LNCAP (cell line): Measurements from ENCODE around the gene OTOP2.

Experiments used
- TF ChIP-seq, protein P1 (sequence below): fragments of 450-650 bp; IDR thresholded peaks from 2 replicates; pipeline ENCODE4 v1.5.1; 2017; ENCODE audit warnings: mild to moderate bottlenecking

The OTOP2 gene

DNA sequence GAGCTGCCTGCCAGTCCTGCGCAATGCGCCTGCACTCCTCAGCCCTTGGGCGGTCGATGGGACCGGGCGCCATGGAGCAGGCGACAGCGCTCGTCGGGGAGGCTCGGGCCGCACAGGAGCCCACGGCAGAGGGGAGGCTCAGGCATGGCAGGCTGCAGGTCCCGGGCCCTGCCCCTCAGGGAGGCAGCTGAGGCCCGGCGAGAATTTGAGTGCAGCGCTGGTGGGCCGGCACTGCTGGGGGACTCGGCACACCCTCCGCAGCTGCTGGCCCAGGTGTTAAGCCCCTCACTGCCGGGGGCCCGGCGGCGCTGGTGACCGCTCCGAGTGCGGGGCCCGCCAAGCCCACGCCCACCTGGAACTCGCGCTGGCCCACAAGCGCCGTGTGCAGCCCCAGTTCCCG, 17.1 kb upstream of the OTOP2 start:
- TF ChIP-seq, protein P1, sequence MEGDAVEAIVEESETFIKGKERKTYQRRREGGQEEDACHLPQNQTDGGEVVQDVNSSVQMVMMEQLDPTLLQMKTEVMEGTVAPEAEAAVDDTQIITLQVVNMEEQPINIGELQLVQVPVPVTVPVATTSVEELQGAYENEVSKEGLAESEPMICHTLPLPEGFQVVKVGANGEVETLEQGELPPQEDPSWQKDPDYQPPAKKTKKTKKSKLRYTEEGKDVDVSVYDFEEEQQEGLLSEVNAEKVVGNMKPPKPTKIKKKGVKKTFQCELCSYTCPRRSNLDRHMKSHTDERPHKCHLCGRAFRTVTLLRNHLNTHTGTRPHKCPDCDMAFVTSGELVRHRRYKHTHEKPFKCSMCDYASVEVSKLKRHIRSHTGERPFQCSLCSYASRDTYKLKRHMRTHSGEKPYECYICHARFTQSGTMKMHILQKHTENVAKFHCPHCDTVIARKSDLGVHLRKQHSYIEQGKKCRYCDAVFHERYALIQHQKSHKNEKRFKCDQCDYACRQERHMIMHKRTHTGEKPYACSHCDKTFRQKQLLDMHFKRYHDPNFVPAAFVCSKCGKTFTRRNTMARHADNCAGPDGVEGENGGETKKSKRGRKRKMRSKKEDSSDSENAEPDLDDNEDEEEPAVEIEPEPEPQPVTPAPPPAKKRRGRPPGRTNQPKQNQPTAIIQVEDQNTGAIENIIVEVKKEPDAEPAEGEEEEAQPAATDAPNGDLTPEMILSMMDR: no peak

DNA sequence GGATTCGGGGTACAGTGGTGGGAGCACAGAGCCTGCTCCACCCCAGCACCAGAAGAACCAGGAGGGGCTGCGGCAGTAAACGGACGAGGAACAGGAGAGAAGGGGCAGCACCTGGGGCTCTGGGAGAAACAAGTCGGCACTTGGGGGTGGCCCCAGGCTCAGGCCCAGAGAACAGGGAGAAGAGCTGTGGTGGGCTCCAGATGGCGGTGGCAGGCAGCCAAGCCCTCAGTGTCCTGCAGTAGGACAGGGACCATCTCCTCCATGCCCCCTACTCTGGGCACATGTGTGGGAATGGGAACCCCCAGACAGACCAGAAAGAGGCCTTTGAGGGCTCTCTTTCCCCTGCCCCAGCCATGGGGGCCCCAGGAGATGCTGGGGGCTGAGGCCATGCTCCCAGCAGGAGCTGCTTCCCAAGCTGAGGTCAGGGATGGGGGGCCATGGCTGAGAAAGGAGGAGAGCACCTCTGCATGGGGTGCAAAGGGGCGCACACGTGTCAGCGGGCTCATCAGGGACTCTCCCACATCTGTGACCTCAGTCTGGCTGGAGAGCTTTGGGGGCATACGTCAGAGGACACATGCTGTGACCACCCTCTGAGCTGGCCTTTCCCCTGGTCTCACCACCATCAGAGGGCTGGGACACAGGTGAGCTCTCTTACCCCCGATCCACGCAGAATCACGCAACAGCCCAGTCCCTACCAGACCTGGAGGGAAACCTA, 7.8 kb upstream of the OTOP2 start:
- TF ChIP-seq, protein P1: no peak

DNA sequence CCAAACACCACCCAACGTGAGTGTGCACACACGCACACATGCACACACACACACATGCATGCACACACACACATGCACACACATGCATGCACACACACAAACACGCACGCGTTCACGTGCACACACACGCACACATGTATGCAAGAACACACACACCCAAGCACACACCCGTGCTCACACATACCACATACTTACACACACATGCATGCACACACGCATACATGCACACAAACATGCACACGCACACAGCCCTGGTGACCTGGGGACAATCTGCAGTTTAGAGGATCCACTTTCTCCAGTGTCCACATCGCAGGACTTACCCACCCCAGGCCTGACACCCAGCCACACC, 7.2 kb upstream of the OTOP2 start:
- TF ChIP-seq, protein P1: no peak

DNA sequence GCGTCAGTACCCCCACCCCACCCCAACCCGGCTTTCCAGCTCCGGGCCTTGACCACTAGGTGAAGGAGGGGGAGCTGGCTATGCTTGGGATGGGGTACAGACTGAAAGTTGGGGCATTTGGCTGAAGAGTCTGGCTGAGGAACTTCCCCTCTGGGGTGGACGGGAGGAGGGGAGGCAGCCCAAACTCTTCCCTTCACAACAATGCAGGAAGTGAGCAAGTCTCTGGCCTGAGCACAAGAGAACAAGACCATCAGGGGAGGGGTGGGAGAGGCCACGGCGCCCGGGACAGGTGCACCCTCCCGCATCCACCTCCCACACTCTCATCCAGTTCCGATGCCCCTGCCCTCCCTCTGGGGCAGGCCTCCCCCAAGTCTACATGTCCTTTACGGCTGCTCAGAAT, 6.6 kb upstream of the OTOP2 start:
- TF ChIP-seq, protein P1: no peak

DNA sequence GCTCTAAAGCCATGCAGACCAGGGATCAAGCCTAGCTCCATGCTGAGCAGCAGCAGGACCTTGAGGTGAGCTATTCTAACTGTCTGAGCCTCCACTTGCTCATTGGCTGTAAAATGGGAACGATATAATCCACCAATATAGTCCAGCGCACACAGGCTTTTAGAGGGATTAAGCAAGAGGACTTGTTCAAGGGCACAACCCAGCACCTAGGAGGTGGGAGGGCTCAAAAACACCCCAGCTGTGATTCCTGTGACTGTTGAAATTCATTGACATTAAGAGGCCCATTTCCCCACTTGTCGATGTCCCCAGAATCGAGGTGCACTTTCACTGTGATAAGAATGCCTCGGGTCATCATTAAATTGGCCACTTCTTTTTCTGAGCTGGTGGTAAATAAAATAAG, 5.2 kb upstream of the OTOP2 start:
- TF ChIP-seq, protein P1: no peak

DNA sequence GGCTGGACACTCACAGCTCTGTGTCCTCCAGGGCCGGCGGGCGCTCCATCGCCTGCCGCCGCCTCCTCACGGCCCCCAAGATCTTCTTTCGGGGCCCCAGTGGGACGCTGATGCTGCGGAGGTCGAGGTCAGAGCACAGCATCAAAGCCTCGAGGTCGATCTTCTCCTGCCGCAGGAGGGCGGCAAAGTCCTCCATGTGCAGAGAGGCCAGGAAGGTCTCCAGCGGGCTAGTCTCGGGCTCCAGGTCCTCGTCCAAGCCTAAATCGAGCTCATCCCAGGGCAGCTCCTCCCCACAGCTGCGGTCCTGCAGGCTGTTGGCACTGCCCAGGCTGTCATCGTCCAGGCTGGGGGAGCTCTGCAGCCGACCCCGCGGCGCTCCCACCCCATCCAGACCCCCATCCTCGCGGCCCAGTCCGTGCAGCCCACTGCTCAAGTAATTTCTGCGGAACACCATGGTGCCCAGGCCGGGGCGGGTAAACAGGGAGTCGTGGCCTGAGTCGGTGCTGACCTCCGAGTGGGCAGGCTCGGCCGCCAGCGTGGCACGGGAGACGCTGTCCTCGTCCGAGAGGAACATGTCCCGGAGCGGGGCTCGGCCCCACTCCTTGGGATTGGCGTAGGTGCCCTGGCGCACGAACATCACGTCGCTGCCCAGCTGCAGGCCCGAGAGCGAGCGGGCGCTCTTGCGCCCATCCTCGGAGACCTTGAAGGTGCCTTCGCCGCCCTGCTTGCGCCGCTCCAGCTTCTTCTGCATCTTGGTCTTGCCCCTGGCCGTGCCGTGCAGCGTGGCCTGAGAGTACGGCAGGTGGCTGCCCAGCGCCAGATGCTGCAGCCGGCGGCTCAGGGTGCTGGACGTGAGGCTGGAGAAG, 4.4 kb upstream of the OTOP2 start:
- TF ChIP-seq, protein P1: no peak

DNA sequence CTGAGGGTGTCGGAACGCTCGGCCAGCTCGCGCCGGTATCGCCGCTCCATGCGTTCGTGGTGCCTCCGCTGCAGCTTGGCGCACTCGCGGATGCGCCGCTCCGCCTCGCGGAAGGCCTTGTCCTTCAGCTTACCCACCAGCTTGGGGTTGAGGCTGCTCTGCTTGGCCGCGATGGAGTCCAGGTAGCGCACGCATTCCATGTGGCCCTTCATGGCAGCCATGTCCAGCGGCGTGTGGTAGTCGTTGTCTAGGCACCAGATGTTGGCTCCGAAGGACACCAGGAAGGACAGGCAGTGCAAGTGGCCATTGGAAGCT, 3.8 kb upstream of the OTOP2 start:
- TF ChIP-seq, protein P1: no peak
